GM04503 (cell line): ENCODE data around the gene SLC2A11.
"Not testable (repeated sequence)": the region's sequence is repeated elsewhere in the genome, so short reads cannot be mapped to it uniquely, and the experiment has no call there.

Experiments used
- DNase-seq: peaks from one replicate; pipeline ENCODE4 v3.0.0-alpha.2; 2012; ENCODE audit warnings: low read depth

Gene SLC2A11

DNA sequence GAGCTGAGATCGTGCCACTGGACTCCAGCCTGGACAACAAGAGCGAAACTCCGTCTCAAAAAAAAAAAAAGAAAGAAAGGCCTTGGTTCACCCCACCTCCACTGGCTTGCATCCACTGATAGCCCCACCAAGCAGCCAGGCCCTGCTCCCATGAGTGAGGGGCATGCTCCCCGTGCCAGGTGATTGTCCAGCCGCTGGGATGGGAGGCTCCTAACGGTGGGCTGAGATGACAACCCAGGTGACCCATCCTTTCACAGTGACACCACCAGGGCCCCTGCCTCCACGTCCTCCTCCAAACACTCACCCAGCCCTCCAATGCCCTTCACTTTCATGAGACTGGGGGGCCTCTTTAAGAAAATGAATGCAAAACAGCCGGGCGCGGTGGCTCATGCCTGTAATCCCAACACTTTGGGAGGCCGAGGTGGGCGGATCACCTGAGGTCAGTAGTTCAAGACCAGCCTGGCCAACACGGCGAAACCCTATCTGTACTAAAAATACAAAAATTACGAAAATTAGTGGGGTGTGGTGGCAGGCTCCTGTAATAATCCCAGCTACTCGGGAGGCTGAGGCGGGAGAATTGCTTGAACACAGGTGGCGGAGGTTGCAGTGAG lies 10.3 kb upstream of the SLC2A11 start:
- DNase-seq = no peak

DNA sequence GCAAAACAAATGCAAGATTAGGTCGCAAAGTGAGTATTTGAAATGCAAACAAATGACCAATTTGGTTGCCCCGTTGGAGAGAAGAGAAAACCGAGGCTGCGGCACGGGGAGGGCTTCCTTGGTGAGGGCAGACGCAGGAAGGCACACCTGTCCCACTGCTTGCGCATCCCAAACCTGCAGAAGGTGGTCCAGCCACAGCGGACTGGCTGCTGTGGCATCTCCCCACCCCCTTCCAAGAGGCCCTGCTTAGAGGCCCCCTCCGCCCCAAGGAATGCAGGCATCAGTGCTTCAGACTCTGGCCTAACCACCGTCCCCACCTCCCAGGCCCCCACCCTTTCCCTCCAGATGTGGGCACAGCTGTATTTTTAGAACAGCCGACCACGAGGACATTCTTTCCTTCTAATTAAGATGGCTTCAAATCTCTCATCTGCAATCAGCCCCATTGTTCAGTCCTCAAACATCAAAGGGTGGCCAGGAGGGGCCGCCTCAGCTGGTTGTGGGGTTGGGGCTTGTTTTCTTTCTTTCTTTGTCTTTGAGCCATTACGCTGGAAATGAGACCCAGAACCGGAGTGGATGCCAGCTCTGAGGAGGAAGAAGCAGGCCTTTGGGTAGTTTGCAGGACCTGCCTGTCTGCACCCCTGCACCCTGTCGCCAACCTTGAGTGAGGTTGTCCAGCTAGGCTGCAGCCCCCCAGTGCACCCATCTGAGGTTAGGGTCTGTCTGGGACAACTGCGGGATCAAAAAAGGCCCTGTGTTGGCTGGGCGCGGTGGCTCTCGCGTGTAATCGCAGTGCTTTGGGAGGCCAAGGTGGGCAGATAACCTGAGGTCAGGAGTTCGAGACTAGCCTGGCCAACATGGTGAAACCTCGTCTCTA lies 9.4 kb upstream of the SLC2A11 start:
- DNase-seq = no peak

DNA sequence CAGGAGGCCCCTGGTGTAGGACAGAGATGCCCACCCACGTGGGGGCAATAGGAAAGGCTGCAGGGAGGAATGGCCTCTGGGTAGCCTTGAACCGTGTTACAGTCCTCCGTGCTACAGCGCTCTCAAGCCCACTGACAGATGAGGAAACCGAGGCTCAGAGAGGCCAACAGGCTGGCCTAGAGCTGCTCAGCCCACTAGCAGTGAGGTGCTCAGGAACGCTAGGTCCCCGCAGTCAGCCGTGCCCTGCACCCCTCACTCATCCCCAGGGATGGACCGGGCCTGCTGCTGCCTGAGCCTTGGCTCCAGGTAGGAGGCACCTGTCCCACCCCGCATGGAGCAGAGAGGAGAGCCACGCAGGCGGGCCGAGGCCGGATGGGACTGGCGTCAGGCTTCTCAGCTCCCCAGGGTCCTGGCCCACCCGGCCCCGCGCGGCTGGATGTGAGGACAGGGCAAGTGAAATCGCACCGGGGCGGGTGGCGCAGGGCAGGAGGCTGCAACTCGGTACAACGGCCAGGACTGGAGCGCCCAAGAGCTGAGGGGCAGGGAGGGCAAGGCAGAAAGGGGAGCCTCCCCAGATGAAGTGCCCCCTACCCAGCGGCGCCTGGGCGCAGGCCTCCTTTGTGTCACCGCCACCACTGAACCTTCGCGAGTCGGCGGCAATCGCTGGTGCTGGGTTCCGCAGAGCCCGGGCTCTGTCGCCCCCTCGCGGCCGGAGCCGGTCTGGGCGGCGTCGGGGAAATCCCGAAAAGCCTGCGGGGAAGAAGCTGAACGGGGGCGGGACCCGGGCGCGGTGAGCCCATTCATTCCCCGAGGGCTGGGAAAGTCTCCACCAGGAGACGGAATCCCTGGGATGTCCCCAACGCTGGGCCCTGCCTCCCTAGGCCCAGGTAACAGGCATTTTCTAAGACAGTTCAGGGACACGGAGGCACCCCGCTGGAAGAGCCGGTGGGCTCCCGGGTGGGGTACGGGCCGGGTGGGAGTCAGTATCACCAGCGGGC lies 8.4 kb upstream of the SLC2A11 start:
- DNase-seq = no peak

DNA sequence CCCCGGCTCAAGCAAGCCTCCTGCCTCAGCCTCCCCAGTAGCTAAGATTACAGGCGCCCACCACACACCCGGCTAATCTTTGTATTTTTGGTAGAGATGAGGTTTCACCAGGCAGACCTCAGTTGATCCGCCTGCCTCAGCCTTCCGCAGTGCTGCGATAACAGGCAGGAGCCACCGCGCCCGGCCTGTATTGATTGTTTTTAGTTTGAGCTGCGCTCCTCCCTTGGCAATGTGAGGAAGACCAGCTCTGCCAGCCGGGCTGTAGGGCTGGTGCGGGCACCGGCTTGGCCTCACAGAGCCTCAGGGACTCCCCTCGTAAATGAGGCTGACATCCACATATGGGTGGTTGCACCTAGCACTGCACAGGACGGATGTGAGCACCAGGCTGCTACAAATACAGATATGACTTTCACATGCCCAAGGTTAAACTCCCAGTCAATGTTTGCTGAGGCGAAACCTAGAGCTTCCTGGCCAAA lies 7.5 kb upstream of the SLC2A11 start:
- no peak for DNase-seq

DNA sequence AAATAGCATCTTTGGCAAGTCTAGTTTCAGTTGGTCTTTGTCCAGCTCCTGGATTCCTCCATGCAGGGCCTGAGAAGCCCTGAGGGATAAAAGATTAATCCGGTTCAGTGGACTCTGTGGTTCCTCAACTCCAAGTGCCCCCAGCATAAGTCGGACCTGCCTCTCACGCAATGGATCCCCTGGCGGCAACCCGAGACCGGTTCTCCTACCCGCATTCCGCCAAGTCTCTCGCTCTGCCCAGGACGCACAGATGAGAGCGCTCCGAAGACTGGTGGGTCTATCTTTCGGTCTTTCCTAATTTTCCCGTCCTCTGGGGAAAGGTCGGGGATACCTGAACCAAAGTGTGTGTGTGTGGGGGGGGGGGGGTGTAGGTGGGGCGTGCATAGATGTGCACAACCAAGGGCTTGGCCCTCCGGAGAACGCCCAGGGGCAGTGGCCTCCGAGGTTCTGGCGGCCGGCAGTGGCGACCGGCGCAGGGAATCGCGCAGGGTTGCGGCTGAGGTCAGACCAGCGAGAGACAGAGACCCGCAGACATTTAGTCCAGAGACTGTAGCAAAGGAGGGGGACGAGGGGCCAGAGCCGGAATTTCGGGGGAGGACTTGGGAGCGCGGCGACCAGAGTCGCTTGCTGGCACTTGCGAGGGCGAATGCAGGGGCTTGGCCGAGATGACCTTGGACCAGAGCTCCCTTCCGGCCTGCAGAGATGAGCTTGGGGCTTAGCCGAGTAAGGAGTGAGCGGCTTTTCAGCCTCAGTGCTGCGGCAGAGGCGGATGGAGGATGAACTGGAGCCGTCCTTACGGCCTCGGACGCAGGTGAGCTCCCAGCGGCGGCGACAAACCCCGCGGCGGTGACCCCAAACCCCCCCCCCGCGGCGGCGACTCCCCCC lies 712 bp upstream of the SLC2A11 start:
- no peak for DNase-seq

DNA sequence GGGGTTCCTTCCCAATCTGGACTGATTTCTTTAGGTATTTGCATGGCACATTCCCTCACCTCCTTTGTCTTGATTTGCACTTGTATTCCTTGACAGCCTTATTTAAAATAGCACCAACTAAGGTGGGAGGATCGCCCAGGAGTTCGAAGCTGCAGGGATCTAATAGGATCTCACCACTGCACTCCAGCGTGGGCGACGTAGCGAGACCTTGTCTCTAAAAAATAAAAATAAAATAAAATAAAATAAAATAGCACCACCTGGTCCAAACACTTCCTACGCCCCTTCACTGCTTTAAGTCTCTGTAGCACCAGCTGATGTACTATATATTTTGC lies 775 bp downstream of the SLC2A11 start:
- no peak for DNase-seq

DNA sequence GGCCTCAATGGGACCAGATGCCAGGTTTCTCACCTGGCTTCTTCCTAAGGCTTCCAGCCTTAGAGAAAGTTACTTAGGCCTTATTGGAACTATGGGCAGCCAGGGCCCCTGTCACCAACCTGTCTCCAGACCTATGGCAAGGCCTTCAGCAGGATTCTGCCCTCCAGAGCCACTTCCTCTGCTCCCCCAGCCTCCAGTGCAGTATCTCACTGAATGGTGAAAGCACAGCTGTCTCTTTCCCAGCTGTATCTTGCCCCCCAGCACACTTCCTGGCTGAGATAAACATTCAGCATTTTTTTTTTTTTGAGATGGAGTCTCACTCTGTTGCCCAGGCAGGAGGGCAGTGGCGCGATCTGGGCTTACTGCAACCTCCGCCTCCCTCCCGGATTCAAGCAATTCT lies 1.5 kb downstream of the SLC2A11 start:
- DNase-seq = no peak

DNA sequence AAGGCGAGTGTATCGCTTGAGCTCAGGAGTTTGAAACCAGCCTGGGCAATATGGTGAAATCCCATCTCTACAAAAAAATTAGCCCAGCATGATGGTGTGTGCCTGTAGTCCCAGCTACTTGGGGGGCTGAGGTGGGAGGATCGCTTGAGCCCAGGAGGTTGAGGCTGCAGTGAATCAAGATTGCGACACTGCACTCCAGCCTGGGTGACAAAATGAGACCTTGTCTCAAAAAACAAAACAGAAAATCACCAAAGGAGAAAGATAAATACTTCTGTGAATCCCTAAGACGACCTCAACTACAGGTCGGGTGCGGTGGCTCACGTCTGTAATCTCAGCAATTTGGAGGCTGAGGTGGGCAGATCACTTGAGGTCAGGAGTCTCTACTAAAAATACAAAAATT lies 2.5 kb downstream of the SLC2A11 start:
- not testable (repeated sequence) for DNase-seq

DNA sequence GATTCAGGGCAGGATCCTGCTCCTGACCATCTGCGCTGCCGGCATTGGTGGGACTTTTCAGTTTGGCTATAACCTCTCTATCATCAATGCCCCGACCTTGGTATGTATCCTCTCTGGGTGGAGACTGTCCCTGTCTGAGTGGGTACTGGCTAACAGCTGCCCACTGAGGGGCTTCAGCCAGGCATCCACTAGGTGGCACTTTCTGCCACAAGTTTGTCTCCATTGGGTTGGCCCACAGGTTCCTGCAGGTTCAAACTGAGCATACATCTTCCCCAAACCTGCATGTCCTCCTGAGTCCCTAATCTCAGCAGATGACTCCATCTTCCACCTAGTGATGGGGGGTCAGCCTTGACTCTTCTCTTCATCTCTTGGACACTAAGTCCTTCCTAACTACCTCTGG lies 4.4 kb downstream of the SLC2A11 start:
- no peak for DNase-seq

DNA sequence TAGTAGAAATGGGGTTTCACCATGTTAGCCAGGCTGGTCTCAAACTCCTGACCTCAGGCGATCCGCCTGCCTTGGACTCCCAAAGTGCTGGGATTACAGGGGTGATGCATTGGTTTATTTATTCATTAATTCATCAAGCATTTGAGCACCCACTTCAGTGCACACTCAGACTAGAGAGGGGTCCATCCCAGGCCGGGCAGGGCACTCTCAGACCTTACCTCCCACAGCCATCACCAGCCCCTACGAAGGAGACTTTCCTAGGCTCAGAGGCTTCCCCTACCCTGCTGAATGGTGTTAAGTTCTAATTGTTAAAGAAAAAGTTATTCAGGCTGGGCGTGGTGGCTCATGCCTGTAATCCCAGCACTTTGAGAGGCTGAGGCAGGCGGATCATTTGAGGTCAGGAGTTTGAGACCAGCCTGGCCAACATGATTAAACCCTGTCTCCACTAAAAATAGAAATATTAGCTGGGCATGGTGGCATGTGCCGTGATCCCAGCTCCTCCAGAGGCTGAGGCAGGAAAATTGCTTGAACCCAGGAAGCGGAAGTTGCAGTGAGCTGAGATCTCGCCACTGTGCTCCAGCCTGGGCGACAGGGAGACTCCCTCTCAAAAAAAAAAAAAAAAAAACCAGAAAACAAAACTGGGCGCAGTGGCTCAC lies 7.0 kb downstream of the SLC2A11 start:
- not testable (repeated sequence) for DNase-seq

DNA sequence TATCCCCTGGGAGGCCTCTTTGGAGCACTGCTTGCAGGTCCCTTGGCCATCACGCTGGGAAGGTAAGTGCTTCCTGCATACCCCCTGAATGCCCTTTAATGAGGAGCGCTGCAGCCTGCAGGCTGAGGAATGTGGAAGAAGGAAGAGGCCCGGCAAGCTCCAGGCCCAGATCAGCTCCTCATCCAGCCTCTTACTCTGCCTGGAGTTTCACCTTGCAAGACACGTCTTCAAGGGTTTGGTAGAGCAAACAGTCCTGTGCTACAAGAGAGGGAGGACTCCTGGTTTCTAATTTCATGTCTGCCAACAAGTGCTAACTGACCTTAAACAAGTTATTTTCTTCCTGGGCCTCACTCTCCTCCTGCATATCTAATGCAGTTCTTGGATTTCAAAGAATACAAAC lies 10.9 kb downstream of the SLC2A11 start:
- no peak for DNase-seq

DNA sequence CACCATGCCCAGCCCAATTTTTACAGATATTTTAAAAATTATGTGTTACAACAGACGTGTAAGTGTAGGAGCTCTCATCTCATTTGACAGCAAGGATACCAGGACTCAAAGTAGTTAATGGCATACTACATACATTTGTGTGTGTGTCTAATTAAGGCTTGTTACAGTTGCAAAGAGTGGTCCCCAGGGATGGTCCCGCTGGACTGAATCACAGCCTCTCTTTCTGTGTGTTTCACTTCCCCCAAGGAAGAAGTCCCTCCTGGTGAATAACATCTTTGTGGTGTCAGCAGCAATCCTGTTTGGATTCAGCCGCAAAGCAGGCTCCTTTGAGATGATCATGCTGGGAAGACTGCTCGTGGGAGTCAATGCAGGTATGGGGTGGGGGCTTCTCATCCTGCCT lies 17.2 kb downstream of the SLC2A11 start:
- DNase-seq = no peak

DNA sequence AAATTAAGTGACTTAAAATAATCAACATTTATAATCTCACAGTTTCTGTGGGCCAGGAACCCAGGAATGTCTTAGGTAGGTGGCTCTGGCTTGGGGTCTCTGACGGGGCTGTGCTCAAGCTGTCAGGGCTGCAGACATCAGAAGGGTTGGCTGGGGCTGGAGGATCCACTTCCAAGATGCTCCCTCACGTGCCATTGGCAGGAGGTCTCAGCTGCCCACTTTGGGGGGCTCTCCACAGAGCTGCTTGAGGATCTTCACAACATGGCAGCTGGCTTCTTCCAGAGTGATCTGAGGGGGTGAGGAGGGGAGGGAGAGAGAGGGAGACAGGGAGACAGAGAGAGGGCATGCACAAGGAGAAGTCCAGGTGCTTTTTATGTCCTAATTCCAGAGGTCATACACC lies 18.1 kb downstream of the SLC2A11 start:
- no peak for DNase-seq

DNA sequence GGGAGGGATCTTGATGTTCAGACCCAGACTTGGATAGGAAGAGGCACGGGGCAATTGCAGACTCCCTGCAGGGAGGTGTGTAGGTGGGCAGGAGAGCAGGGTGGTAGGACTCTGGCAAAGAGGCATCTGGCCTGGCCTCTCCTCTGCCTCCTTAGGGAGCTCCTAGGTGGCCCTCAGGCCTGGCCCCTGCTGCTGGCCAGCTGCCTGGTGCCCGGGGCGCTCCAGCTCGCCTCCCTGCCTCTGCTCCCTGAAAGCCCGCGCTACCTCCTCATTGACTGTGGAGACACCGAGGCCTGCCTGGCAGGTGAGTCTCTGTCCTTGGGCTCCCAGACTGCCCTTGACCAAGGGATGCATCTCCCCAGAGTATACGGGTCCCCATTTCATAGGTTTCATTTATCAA lies 19.9 kb downstream of the SLC2A11 start:
- DNase-seq = no peak

DNA sequence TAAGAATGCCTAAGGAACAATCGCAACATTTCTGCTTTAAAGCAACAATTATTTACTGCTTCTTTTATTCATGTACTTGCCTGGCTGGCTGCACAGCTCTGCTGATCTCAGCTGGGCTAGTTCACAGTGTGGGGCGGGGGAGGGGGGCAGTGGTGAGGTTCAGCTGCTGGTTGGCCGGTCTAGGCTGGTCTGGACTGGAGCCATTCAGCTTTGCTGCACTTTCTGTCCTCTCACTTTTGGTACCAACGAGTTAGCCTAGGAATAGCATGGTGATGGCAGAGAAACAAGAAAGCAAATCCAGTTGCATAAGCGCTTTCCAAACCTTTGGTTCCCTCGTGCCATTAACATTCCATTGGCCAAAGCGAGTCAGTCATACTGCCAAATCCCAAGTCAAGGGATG lies 20.5 kb downstream of the SLC2A11 start:
- no peak for DNase-seq

DNA sequence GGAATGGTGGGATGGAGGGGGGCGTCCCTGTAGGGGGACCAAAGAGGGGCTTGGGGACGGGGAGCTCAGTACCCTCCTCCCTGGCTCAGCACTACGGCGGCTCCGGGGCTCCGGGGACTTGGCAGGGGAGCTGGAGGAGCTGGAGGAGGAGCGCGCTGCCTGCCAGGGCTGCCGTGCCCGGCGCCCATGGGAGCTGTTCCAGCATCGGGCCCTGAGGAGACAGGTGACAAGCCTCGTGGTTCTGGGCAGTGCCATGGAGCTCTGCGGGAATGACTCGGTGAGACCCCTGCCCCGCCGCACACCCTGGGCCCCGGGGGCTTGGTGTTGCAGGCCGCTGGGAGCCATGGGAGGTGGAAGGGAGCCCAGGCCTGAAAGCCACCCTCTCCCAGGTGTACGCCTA lies 24.7 kb downstream of the SLC2A11 start:
- no peak for DNase-seq

DNA sequence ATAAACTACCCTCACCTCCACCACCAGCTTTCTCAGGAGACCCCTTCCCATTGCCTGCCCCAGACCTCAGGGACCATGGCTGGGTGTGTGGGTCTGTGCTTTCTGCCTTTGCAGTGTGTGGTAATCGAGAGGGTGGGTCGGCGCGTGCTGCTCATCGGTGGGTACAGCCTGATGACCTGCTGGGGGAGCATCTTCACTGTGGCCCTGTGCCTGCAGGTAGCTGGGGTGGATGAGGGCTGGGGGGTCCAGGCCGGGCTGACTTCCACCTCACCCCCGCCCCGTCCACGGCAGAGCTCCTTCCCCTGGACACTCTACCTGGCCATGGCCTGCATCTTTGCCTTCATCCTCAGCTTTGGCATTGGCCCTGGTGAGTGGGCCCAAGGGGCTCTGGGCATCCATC lies 26.0 kb downstream of the SLC2A11 start:
- DNase-seq = no peak

DNA sequence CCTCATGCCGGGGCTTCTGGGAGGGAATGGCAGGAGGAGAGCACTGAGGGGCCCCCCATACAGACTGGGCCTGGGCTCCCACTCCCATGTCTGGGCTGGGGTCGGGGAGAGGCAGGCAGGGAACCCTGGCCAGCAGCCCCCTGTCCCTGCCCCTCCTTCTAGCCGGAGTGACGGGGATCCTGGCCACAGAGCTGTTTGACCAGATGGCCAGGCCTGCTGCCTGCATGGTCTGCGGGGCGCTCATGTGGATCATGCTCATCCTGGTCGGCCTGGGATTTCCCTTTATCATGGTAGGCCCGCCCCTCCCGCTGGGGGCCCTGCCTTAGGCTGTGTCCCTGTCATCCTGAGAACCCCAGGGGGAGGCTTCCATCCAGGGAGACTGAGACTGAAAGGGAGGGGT lies 26.5 kb downstream of the SLC2A11 start:
- no peak for DNase-seq

DNA sequence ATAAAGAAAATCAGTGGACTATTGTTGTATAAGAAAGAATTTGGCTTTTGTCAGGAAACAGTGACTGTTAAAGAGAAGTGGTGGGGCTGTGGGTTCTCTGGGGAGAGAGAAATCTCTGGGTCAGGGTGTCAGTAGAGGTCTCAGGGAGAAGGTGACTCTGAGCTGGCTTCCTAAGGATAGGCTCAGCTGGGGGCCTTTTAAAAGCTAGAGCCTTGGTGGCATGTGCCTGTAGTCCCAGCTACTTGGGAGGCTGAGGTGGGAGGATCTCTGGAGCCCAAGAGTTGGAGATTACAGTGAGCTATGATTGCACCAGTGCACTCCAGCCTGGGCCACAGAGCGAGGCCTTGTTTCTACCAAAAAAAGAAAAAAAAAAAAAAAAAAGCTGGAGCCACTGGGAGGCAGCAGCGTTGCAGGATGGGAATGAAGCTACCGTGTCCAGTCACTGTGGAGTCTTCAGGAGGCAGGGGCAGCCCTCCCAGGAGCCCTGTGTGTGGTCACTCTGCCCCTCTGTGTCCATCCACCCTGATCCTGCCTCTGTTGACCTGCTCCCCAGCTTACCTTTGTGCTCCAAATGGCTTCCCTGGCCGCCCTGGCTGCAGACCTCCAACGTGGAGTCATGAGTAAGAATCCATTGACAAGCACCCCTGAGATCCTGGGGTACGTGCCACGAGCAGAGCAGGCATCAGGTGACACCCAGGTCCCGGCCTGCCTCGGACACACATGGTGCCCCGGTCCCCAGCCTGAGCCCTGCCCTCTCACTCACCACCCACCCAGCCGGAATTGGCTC lies 31.1 kb downstream of the SLC2A11 start:
- no peak for DNase-seq

DNA sequence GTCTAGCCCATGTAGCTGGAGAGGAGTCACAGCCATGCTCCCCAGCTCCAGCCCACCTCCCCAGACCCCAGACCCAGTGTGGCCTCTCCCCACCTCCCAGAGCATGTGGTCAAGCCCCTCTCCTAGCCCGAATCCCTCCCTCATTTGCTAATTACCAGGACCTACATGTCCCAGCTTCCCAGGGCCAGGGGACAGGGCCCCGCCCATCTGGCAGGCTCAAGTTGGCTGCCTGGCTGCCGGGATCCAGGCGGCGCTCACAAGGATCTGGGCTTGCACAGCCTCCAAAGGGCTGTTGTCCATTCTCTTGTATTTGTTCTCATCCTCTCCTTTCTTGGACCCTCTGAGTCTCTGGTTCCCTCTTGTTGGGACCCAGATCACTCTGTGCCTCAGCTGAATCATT lies 31.9 kb downstream of the SLC2A11 start:
- DNase-seq = no peak
